Myocyte (in vitro differentiated cells): ENCODE data around the gene USP5. TPM values are rescaled to one million over a fixed set of nuclear protein-coding genes. Genes with fewer than 3 reads are reported as not detected.
"Not testable (repeated sequence)": the region's sequence is repeated elsewhere in the genome, so short reads cannot be mapped to it uniquely, and the experiment has no call there.

Experiments used
- DNase-seq: peaks from one replicate; pipeline ENCODE4 v3.0.0-alpha.2; 2012; ENCODE audit warnings: low read depth
- total RNA-seq: library from RNA; depleted of rRNA; stranded (reverse); fragments of >200 nt; gene quantifications from 2 replicates; pipeline ENCODE4 v1.2.3, GENCODE V29; 2014

USP5 gene
- total RNA-seq, 1 donor from 2014 or later = 146 TPM

DNA sequence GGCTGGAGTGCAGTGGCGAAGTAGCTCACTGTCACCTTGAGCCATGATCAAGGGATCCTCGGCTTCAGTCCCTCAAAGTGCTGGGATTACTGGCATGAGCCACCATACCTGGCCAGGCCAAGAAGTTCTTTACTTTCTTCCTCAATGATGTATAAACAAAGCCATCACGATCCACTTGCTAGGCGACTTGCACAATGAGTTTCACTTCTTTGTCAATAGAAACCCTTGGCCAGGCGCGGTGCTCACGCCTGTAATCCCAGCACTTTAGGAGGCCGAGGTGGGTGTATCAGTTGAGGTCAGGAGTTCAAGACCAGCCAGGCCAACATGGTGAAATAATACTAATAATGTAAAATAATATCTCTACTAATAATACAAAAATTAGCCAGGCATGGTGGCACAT is 35.5 kb downstream of the USP5 start:
- DNase-seq = no peak

DNA sequence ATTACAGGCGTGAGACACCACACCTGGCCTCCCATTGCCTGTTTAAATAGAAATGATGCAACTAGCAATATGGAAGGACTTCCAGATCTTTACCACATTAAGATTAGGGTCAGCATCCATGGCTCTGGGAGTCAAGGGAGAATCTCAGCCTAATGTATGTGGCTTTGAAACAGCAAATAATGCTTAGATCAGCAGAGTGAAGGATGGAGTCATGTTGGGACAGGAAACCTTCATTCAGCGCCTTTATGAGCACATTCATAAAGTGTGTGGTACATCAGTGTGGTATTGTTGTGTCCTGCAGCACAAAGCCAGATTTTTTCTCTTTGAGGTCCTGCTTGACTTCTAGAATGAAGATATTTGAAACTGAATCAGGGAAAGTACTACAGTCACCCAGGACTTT is 36.4 kb downstream of the USP5 start:
- DNase-seq = no peak

DNA sequence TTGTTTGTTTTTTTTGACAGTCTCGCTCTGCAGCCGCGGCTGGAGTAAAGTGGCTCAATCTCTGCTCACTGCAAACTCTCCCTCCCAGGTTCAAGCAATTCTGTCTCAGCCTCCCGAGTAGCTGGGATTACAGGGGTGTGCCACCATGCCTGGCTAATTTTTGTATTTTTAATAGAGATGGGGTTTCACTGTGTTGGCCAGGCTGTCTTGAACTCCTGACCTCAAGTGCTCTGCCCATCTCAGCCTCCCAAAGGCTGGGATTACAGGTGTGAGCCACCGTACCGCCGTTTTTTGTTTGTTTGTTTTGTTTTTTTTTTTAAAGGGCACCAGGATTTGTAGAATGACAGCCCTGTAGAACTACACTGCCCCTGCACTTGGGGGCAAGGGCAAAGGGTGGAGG is 36.8 kb downstream of the USP5 start:
- not testable (repeated sequence) for DNase-seq

DNA sequence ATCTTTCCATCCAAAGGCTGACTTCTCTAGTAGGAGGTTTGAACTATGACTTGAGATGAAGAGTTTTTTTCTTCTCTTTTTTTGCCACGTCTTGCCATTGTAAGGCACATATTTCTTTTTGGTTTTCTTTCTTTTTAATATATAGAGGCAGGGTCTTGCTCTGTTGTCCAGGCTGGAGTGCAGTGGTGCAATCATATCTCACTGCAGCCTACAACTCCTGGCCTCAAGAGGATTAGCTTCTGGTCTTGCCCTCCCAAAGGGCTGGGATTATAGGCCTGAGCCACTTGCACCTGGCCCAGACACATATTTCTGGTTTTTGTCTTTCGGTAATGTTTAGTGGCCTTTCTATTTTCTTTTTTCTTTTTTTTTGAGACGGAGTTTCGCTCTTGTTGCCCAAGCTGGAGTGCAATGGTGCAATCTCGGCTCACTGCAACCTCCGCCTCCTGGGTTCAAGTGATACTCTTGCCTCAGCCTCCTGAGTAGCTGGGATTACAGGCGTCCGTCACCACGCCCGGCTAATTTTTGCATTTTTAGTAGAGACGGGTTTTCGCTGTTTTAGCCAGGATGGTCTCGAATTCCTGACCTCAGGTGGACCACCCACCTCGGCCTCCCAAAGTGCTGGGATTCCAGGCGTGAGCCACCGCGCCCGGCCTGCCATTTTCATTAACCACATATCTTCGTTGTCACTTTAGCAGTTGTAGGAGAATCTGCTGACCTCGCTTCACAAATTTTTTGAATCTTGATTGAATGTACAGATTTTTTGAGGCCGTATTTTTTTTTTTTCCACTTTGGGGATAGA is 38.0 kb downstream of the USP5 start:
- not testable (repeated sequence) for DNase-seq

DNA sequence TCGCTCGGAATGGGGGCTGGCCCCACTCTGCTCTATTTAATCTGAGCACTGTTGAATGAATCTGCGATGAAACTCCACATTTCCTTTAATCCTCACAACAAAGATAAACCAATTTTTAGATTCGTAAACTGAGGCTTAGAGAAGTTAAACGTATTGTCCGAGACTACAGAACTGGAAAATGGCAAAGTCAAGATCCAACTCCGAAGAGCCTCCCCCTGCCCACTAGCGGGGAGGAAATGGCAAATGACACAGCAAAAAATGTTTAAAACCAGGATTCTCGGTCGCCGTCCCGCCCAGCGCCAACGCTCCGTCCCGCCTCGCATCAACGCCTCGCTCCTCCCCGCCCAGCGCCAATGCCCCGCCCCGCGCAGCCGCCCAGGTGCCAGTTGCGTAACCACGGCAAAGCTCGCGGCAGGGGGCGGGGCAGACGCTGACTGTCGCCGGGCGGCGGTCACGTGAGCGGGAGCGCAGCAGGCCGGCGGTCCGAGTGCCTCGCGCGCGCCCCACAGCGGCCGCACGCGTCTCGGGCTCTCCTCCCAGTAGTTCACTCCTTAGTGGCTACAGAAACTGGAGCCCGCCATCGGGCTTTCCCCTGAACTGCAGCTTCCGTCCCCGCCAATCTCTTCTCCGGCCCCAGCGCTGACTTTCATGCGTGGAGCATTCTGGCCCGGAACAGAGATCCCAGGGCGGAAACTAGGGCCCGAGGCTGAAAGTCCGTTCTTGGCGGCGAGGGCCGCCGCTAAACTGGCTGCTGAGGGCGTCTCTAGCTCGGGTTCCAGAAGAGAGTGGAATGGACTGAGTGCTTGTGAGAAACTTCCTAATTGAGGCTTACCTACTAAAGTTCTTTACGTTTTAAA is 39.1 kb downstream of the USP5 start:
- peak; percentile 96 for DNase-seq

DNA sequence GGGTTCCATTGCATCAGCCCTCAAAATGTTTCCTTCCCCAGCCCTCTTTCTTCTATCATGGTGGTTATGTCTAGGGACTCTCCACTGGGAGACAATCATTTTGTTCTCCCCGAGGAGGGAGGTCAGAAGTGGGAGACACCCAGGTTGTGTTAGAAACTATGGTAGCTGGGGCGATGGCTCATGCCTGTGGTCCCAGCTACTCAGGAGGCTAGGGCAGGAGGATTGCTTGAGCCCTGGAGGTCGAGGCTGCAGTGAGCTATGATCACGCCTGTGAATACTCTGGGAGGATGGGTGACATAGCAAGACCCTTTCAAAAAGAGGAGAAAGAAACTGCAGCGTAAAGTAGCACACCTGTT is 39.7 kb downstream of the USP5 start:
- no peak for DNase-seq

DNA sequence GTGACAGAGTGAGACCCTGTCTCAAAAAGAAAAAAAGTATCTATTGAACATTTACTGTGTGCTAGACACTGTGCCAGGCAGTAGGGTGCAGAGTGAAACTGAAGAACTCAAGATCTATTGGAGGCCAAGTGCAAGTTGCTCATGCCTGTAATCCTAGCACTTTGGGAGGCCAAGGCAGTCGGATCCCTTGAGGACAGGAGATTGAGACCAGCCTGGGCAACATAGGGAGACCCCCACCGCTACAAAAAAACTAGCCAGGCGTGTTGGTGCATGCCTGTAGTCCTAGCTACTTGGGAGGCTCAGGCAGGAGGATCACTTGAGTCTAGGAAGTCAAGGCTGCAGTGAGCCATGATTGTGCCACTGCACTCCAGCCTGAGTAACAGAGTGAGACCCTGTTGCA is 40.7 kb downstream of the USP5 start:
- DNase-seq = not testable (repeated sequence)

DNA sequence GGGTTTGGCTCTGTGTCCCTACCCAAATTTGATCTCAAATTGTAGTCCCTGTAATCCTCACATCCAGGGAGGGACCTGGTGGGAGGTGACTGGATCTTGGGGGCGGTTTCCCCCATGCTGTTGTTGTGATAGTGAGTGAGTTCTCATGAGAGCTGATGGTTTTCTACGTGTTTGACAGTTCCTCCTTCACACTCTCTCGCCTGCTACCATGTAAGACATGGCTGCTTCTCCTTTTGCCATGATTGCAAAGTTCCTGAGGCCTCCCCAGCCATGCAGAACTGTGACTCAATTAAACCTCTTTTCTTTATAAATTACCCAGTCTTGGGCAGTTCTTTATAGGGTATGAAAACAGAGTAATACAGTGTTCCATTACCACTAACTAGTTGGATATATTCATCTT is 42.4 kb downstream of the USP5 start:
- DNase-seq = no peak

DNA sequence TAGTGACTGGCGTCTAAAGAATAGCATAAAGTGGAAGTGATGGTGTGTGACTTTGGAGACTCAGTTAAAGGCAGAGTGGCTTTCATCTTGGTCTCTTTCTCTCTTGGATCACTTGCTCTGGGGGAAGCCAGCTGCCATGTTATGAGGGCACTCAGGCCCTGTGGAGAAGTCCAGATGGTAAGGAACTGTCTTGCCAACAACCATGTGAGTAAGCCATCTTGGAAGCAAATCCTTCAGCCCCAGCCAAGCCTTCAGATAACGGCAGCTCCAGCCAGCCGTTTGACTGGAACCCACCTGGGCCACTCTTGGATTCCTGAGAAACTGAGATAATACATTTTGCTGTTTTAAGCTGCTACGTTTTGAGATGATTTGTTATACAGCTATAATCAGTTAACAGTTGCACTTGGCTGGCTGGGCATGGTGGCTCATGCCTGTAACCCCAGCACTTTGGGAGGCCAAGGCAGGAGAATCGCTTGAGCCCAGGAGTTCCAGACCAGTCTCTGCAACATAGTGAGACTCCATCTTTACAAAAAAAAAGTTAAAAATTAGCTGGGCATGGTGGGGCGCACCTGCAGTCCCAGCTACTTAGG is 45.0 kb downstream of the USP5 start:
- no peak for DNase-seq

DNA sequence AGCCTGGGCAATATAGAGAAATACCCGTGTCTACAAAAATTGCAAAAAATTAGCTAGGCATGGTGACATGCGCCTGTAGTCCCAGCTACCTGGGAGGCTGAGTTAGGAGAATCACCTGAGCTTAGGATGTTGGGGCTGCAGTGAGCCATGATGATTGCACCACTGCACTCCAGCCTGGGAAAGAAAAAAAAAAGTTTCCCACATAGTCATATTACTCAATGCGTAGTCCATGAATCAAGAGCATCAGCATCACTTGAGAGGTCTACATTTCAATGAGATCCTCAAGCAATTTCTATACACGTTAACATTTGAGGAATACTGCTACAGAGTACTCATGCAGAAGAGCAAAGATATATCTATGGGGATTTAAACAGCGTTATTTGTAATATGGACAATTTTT is 47.5 kb downstream of the USP5 start:
- DNase-seq = no peak

DNA sequence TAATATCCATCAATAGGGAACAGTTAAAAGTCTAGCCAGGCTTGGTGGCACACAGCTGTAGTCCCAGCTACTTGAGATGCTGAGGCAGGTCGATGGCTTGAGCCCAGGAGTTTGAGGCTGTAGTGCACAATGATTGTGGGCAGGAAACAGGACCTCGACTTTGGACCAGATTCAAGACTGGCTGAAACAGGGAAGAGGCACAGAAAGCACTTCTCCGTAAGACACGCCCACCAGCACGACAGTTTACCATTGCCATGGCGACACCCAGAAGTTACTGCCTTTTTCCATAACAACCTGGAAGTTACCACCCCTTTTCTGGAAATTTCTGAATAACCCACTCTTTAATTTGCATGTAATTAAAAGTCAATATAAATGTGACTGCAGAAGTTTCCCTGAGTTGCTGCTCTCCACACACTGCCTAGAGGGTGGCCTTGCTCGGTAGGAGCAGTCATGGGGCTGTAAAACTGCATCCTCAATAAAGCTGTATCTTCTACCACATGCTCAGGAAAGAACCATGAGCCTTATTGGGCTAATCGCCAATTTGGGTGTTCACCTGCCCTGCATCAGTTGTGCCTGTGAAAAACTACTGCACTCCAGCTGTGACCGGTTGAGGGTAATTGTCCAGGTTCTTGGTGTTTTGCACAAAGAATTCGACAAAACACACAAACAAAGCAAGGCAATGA is 48.0 kb downstream of the USP5 start:
- DNase-seq = peak; percentile 28

DNA sequence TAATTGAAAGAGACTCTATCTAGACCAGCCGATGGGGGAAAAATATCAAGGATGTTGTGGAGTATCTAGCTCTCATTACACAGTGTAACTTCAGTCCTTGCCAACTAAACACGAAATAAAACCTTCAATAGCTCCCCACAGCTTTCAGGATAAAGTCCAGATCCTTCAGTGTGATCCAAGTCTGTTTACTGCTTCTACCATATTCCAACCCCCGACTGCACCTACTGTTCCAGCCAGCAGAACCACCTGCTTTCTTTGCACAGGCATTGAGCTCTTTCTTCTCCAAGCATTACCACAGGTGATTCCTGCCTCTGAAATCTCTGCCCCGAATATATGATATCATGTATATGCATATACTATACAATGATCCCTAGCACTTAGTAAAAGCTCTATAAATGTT is 50.5 kb downstream of the USP5 start:
- DNase-seq = no peak

DNA sequence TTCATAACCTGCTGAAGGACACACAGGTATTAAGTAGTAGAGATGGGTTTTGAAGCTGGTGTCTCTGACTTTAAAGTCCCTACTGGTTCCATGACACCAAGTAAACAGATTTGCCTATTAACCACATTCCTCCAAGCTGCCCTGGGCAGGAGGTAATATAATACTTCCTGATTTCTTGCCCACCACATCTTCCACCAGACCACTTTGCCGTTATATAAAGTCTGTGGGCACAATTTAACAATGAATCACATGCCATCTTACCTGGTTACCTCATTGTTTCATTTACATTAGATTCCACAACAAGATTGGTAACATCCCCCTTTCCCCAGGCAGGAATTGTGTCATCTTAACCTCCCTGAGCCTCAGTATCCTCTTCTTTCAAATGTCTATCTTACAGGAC is 51.8 kb downstream of the USP5 start:
- no peak for DNase-seq

DNA sequence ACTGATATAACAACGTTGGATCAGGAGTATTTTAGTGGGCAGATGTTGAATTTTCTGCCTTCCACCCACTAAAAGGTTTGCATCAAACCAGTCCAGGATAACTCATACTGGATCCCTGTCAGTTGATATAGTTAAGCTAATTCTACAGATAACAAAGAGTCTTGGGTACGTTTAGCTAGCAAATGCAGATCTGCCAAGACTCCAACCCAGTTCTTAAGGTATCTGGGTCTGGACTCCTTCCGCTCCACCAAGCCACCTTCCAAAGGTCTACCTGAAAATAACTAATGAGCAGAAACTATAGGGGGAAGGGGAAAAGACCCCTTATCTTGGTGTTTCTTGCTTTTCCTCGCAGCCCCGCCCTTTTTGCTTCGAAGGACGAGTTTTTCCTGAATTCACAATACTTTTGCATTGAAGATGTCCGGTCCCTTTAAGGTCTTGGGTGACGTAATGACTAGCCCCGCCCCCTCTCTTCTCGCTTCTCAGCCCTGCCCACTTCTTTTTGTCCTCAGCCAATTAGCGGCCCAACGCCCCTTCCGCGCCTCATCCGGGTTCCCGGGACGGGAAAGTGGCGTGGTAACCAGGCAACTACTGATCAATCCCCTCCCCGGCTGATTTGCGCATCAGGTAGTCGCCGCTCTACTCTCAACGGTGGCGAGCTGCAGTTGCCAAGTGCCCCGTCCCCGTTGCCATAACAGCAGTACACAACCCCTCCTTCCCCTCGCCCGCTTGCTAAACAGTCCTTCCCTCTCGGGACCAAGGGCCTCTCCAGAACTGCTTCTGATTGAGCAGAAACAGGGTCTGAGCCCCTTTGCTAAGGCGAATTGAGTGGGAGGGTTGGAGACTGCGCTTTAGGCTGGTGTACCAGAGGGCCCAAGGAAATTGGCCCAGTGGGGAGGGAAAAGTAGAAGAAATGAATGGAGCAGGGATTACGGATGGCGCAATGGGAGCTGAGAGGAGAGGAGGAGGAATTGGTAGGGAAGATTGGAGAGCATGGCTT is 52.6 kb downstream of the USP5 start, which contains the start of gene LRRC23:
Gene LRRC23, plus strand, starts transcription at position 543 of the 997 bp plus-strand sequence. CDS start 812 bp downstream, outside the sequence.
- DNase-seq = peak; percentile 95

DNA sequence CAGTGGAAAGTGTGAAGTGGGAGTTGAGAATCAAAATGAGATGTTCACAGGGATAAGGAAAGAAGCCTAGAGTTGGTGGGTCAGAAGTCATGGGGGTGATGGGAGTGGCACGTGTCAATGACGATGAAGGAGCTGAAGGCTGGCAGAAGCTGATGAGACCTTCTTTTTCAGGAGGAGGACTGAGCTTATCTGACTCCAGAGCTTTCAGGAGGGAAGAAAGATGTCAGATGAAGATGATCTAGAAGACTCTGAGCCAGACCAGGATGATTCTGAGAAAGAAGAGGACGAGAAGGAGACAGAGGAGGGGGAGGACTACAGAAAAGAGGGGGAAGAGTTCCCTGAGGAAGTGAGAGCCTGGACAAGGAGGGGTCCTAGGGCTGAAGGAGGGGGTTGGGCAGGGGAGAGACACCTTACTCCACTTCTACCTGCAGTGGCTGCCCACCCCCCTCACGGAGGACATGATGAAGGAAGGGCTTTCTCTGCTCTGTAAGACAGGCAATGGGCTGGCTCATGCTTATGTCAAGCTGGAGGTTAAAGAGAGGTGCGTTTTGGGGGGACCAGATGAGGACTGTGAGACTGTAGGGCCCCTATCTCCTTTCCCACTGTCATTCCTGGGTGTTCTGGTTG is 53.6 kb downstream of the USP5 start:
- DNase-seq = no peak

DNA sequence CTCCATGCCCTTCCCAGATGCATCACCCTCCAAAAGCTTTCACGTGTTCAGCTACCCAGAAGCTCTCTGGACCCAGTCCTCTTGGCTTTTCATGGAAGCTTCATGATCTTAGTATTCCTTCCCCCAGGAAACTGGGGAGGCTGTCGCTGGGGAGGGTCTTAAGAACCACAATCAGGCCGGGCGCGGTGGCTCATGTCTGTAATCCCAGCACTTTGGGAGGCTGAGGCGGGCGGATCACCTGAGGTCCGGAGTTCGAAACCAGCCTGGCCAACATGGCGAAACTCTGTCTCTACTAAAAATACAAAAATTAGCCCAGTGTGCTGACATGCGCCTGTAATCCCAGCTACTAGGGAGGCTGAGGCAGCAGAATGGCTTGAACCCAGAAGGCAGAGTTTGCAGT is 56.2 kb downstream of the USP5 start:
- DNase-seq = not testable (repeated sequence)

DNA sequence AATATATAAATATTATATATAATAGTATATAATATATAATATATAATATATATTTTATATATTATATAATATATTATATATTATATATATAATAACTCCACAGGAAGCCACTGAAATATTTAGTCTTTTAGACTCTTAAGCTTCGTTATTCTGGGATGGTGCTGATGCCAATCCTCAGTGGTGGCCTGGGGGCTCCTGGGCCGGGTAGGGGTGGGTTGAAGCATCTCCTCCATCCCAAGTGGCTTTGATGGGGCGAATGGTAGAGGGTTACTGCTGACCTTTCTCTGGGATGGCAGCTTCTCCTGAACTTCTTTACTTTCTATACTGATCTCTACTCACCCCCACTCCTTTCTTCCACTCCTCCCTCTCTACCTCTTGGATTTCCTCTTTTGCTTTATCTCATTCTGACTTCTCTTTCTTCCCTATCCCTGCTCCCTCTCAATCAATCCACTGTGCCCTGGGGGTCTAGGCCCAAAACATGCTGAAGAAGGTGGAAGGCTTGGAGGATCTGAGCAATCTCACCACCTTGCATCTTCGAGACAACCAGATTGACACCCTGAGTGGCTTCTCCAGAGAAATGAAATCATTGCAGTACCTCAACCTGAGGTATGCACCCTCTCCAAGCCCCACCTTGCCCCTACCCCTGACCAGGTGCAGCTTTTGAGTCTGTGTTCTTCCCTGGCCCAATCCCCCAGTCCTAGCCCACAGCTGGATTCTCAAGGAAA is 57.6 kb downstream of the USP5 start:
- DNase-seq = no peak

DNA sequence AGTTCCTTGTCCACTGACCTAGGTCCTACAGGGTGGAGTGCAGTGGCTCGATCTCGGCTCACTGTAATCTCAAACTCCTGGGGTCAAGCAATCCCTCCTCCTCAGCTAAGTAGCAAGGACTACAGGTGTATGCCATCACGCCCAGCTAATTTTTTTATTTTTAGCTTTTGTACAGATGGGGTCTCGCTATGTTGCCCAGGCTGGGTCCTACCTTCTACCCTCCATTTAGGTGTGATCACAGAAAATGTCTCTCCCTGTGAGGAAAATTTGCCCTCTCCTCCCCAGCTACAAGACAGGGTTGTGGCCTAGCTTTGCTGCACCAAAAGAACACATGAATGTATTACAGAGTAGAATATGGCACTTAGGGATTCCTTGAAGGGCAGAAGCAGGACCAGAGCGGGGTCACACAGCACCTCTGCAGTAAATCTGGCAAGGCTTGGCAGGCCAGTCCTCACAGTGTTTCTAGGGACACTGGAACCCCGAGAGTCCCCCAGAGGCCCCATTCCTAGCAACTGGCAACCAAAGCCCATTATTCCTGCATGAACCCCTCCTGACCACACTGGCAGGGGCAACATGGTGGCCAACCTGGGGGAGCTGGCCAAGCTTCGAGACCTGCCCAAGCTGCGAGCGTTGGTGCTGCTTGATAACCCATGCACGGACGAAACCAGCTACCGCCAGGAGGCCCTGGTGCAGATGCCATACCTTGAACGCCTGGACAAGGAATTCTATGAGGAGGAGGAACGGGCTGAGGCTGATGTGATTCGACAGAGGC is 60.4 kb downstream of the USP5 start:
- no peak for DNase-seq
